ENCODE measurements around the gene TARM1. TPM values are rescaled to one million over a fixed set of nuclear protein-coding genes. Genes with fewer than 3 reads are reported as not detected.

The TARM1 gene
- total and polyA plus RNA-seq, 2 donors (not counting 1 experiment from before 2014, with no cell fraction given): not detected

- H3K9ac ChIP-seq (ENCODE audit: low read length): no peak overlapping the region
- Mint-ChIP-seq H3K4me1 (peaks cover 20% of the 10 kb centered on the region), H3K27me3 (no peaks in the 10 kb centered on the region), H3K27ac (no peak overlapping the region), H3K4me3 (peak overlapping the region; percentile 24), H3K9me3 (ENCODE audit: insufficient read depth) (no peaks in the 10 kb centered on the region)
- ChIA-PET CTCF (interaction anchor here (0.6 kb wide), 1 partner anchor 233 kb away, joined by 3 read pairs; no protein-coding TSS in a partner anchor), POLR2A (interaction anchor here (0.7 kb wide), 1 partner anchor 39 kb away, joined by 9 read pairs; no protein-coding TSS in a partner anchor)
- H3K79me2 ChIP-seq (ENCODE audit: control insufficient read depth, insufficient read depth, low read length): peaks cover 55% of the 10 kb centered on the region
- ATAC-seq (ENCODE audit: low read depth): no peak
- peaks cover 0 to 8% (median 0%) of the 10 kb centered on the region in 3 donors for H3K9me3 ChIP-seq (ENCODE audit: control extremely low read depth in 1 of 3, control insufficient read depth in 2 of 3, insufficient read depth in 1 of 3, low read length in 2 of 3)
- TF ChIP-seq CTCF (IDR thresholded peaks at IDR 0.05) (no peak), EZH2 (IDR thresholded peaks at IDR 0.05; ENCODE audit: borderline replicate concordance, insufficient read depth, low read depth, low read length, poor library complexity, severe bottlenecking) (no peak)
- no peak overlapping the region for H3K27ac ChIP-seq (ENCODE audit: low read length in 2 of 2)
- intact Hi-C loops (cut with micrococcal nuclease): no loop called here
- no peaks in the 10 kb centered on the region for H3K27me3 ChIP-seq (replicated peaks in 1 of 4; ENCODE audit: control extremely low read depth in 1 of 4, control insufficient read depth in 3 of 4, insufficient read depth in 4 of 4, low read length in 3 of 4)
- peaks cover under 1 to 32% of the 10 kb centered on the region in 2 experiments for H3K36me3 ChIP-seq (replicated peaks in 1 of 2; ENCODE audit: control extremely low read depth in 1 of 2, control insufficient read depth in 1 of 2, extremely low read depth in 1 of 2, insufficient read depth in 2 of 2, low read length in 1 of 2)
- no peak overlapping the region for H3K4me3 ChIP-seq (ENCODE audit: control extremely low read depth in 1 of 5, extremely low read depth in 1 of 5, insufficient read depth in 1 of 5, low read depth in 2 of 5, low read length in 4 of 5)
- peaks cover 9% of the 10 kb centered on the region for H4K20me1 ChIP-seq (ENCODE audit: control insufficient read depth, insufficient read depth, low read length, poor library complexity, severe bottlenecking)
- DNase-seq: peak; percentile 7
- H3K4me2 ChIP-seq (replicated peaks; ENCODE audit: low read depth, low read length, poor library complexity, severe bottlenecking): no peak overlapping the region
- no peak overlapping the region for H2AFZ ChIP-seq (ENCODE audit: insufficient read depth, low read depth, low read length, poor library complexity, severe bottlenecking)
- H3K4me1 ChIP-seq (ENCODE audit: control insufficient read depth in 2 of 2, insufficient read depth in 2 of 2, low read length in 2 of 2): peaks cover 6 to 13% of the 10 kb centered on the region in 2 donors
- WGBS (ENCODE audit: insufficient coverage): 96% methylated on average over 10 of the region's 10 CpGs
Measured at GRCh38 chr19:54105796-54106195, 24.6 kb upstream of the TARM1 start.

- H3K36me3 ChIP-seq (replicated peaks in 1 of 2; ENCODE audit: control extremely low read depth in 1 of 2, control insufficient read depth in 1 of 2, extremely low read depth in 1 of 2, insufficient read depth in 2 of 2, low read length in 1 of 2): peaks cover 0 to 26% of the 10 kb centered on the region in 2 experiments
- ATAC-seq (ENCODE audit: low read depth) (no peak), DNase-seq (no peak)
- H3K4me1 Mint-ChIP-seq: peaks cover 20% of the 10 kb centered on the region
- no peak overlapping the region for H3K9ac ChIP-seq (ENCODE audit: low read length)
- intact Hi-C loops (cut with micrococcal nuclease): loop anchor here (5.0 kb wide), 1 partner anchor 908 kb away; no protein-coding TSS in a partner anchor
- H4K20me1 ChIP-seq (ENCODE audit: control insufficient read depth, insufficient read depth, low read length, poor library complexity, severe bottlenecking): peaks cover 9% of the 10 kb centered on the region
- H3K4me1 ChIP-seq (ENCODE audit: control insufficient read depth in 2 of 2, insufficient read depth in 2 of 2, low read length in 2 of 2): peaks cover 6 to 13% of the 10 kb centered on the region in 2 donors
- TF ChIP-seq CTCF (IDR thresholded peaks at IDR 0.05) (no peak), EZH2 (IDR thresholded peaks at IDR 0.05; ENCODE audit: borderline replicate concordance, insufficient read depth, low read depth, low read length, poor library complexity, severe bottlenecking) (no peak)
- H3K4me3 ChIP-seq (ENCODE audit: control extremely low read depth in 1 of 5, extremely low read depth in 1 of 5, insufficient read depth in 1 of 5, low read depth in 2 of 5, low read length in 4 of 5): no peak overlapping the region
- H3K27ac Mint-ChIP-seq: no peak overlapping the region
- no peak overlapping the region for H3K27ac ChIP-seq (ENCODE audit: low read length in 2 of 2)
- H2AFZ ChIP-seq (ENCODE audit: insufficient read depth, low read depth, low read length, poor library complexity, severe bottlenecking): no peak overlapping the region
- H3K27me3 ChIP-seq (replicated peaks in 1 of 4; ENCODE audit: control extremely low read depth in 1 of 4, control insufficient read depth in 3 of 4, insufficient read depth in 4 of 4, low read length in 3 of 4): no peaks in the 10 kb centered on the region
- ChIA-PET CTCF (no interaction called here), POLR2A (interaction anchor here (0.7 kb wide), 2 partner anchors 39 to 92 kb away, joined by 4 to 9 read pairs; no protein-coding TSS in a partner anchor)
- no peaks in the 10 kb centered on the region for H3K9me3 Mint-ChIP-seq (ENCODE audit: insufficient read depth)
- H3K4me3 Mint-ChIP-seq: no peak overlapping the region
- 95% methylated on average over 5 of the region's 11 CpGs for WGBS (ENCODE audit: insufficient coverage)
- H3K79me2 ChIP-seq (ENCODE audit: control insufficient read depth, insufficient read depth, low read length): peaks cover 48% of the 10 kb centered on the region
- H3K27me3 Mint-ChIP-seq: no peaks in the 10 kb centered on the region
- H3K9me3 ChIP-seq (ENCODE audit: control extremely low read depth in 1 of 3, control insufficient read depth in 2 of 3, insufficient read depth in 1 of 3, low read length in 2 of 3): peaks cover 0 to 8% (median 0%) of the 10 kb centered on the region in 3 donors
- no peak overlapping the region for H3K4me2 ChIP-seq (replicated peaks; ENCODE audit: low read depth, low read length, poor library complexity, severe bottlenecking)
Measured at GRCh38 chr19:54104998-54105715, 24.0 kb upstream of the TARM1 start.
